GM12875 (cell line): ENCODE data around the gene CABP4.

Experiments used
- H3K4me3 ChIP-seq: one replicate; pipeline ENCODE4 v1.5.1; 2011; ENCODE audit warnings: low read depth, low read length, control low read depth
- CTCF ChIP-seq: IDR thresholded peaks from 2 replicates; pipeline ENCODE4 v1.5.1; 2011; ENCODE audit warnings: low read depth, mild to moderate bottlenecking, control low read depth, inconsistent platforms, low read length, moderate library complexity, borderline replicate concordance; ENCODE audit not compliant: insufficient read depth

The CABP4 gene

DNA sequence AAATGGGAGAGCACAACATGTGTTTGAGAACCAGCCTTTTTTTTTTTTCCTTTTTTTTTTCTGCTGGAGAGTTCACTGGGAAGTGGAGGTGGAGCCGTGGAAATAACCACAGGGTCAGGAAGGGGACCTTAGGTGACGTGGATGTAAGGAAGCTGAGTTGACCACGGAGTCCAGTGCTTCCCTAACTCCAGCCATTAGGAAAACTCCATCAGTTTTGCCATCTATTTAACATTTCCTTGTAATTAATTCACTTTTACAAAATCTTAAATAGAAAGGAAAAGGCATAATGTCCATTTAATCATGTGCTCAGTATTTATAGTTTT, 54.8 kb downstream of the CABP4 start:
- no peak for TF ChIP-seq CTCF
- no peak overlapping the region for H3K4me3 ChIP-seq
